ENCODE results near the gene FLNC. TPM values are rescaled to one million over a fixed set of nuclear protein-coding genes. Genes with fewer than 3 reads are reported as not detected.

FLNC gene
- polyA plus RNA-seq, 5 donors = 12.6 to 47.4 (median 17.1) TPM

DNA sequence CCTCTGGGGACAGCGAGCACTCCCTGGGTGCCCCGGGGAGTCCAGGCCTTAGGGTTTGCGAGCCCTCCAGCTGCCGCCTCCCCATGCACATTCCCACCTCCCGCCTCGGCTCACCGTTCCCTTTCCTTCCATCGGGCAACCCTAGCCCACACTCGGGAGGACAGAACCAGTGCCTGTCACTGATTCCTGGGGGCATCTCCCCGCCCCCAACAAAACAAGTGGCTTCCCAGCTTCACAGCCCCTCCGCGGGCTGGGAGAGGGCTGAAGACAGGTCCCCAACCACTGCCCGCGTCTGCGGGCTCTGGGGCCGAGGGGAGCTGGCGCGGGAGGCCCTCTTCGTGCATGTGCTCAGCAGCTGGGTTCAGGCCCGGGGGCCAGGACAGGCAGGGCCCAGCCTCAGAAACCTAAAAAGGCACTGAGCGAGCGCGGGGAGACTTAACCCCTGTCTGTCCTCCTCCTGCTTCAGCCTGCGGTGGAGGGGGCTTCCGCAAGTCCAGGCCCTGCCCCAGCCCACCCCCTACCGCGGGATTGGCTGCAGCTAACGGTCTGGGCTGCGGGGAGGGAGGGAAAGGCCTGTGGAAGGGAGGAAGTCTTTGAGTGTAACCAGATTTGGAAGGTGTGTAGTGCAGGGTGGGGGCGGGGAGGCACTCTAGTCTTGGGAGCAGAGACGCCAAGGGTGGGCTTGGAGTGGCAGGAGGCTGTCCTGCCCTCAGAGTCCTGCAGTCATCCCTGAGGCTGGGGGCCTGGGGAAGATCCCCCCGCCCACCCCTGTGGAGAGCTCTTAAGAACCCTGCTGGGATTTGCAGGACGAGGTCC lies 1.2 kb downstream of the FLNC start:
- peak; percentile 42 to 60 for DNase-seq

- DNase-seq = peak; percentile 59 to 62
Observed at GRCh38 chr7:128831994-128832879, 2.0 kb downstream of the FLNC start.

GRCh38 chr7:128832880-128833147 lies 2.6 kb downstream of the FLNC start:
- no peak for DNase-seq

DNA sequence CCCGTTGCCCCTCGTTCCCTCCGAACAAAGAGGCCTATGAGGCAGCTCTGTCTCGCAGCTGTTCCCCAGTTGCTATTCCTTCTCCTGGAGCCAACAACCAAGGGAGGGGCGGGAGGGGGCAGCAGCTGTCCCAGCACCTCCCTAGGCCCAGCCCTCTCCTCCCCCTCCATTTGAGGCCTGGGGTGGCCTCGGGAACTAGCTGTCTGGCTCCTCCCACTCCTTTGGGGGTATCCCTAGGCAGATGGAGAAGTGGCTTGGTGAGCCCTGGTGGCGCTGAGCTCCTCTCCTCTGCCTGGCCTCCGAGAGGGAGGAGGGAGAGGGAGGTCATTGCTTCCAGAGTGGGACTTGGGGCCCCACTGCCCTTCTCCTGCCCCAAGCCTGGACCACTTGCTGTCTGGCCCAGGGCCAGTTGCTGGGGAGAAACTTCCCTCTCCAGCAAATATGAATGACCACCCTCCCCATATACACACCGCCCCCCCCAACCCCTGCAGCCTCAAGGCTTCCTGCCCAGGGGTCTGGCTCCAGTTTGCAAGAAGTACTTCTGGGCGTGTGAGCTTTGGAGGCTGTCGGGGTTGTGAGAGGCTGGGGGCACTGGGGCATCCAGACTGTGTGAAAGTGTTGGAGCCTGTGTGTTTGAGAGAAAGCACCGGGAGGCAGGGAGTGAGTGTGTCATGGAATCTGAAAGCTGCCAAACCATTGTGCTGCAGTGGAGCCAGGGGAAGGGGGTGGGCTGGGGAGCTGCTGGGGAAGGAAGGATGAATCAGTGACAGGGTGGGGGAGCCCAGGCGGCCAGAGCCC lies 3.1 kb downstream of the FLNC start:
- peak; percentile 93 for DNase-seq

- DNase-seq = no peak
Observed at GRCh38 chr7:128833946-128834325, 3.7 kb downstream of the FLNC start.

DNA sequence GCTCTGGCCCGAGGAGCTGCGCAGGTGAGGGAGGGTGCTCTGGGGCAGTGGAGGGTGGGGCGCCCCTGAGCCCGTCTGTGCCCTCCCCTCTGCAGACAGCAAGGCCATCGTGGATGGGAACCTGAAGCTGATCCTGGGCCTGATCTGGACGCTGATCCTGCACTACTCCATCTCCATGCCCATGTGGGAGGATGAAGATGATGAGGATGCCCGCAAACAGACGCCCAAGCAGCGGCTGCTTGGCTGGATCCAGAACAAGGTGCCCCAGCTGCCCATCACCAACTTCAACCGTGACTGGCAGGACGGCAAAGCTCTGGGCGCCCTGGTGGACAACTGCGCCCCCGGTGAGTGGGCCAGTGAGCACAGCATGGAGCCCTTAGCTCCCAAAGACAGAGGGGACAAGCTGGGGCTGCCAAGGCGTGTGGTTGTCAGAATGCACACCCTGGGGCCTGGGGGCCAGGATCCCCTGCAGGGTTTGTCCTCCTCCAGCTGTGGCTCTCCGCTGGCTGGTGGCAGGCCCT lies 5.1 kb downstream of the FLNC start:
- DNase-seq = no peak

GRCh38 chr7:128835790-128836641 lies 5.8 kb downstream of the FLNC start:
- no peak for DNase-seq

DNA sequence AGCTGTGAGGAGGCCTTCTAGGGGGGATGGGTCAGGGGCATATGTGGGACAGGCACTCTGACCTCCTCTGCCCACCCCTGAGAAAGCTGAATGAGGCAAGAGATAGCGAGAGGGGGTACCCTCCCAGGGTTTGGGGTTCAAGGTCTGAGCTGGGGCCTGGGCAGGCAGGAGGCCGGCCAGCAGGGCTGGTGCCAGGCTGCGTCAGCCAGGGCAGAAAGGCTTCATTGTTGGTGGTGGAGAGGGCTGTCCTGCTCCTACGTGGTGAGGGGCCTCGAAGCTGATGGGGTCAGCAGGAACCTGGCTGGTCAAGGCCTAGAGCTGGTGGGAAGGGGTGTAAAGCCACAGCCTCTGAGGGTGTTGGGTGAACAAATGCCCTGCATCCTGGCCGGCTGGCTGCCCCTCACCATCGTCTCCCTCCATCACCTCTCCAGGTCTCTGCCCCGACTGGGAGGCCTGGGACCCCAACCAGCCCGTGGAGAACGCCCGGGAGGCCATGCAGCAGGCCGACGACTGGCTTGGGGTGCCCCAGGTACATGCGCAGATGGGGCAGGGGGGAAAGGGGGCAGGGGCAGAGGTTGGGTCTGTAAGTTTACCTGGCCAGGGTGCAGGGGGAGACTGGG lies 6.6 kb downstream of the FLNC start:
- no peak for DNase-seq

GRCh38 chr7:128837521-128837921 lies 7.3 kb downstream of the FLNC start:
- no peak for DNase-seq

GRCh38 chr7:128838109-128838779 lies 8.0 kb downstream of the FLNC start:
- no peak for DNase-seq

GRCh38 chr7:128838981-128839731 lies 8.9 kb downstream of the FLNC start:
- no peak for DNase-seq

DNA sequence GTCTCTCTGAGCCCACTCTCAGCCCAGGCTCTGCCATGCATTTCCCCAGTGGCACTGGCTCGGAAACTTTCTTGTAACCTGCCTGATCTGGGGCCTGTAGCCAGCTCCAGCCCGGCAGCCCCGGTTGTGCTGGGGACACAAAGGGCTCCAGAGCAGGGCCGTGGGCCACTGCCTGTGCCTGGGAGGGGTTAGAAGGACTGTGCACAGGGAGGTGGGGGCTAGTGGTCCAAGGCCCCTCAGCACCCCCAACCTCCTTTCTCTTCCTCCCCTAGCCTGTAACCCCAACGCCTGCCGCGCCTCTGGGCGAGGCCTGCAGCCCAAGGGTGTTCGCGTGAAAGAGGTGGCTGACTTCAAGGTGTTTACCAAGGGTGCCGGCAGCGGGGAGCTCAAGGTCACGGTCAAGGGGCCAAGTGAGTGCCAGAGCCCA lies 9.6 kb downstream of the FLNC start:
- DNase-seq = no peak

GRCh38 chr7:128840326-128841170 lies 10.3 kb downstream of the FLNC start:
- no peak for DNase-seq

- DNase-seq = no peak
Observed at GRCh38 chr7:128841171-128841690, 11.0 kb downstream of the FLNC start.

- no peak for DNase-seq
Observed at GRCh38 chr7:128841921-128842673, 11.9 kb downstream of the FLNC start.

GRCh38 chr7:128842674-128843641 lies 12.8 kb downstream of the FLNC start:
- DNase-seq = no peak

All from right lung (tissue), 5 donors.